H9 (cell line): ENCODE results near the gene IGSF11. TPM values are rescaled to one million over a fixed set of nuclear protein-coding genes. Genes with fewer than 3 reads are reported as not detected.
A peak's percentile ranks its signal among the peaks of the same experiment; 100 is the strongest.

Experiments
- DNase-seq: peaks from one replicate; pipeline ENCODE4 v3.0.0-alpha.2; 2017
- H2AFZ ChIP-seq: one replicate; pipeline ENCODE4 v1.6.1; 2013; ENCODE audit warnings: mild to moderate bottlenecking, low read length, control low read depth, moderate library complexity
- H2AK5ac ChIP-seq: 2 replicates; pipeline ENCODE4 v1.6.1; 2013; ENCODE audit warnings: low read length, control low read depth, mixed read lengths; ENCODE audit not compliant: insufficient read length
- H2BK120ac ChIP-seq: one replicate; pipeline ENCODE4 v1.6.1; 2013; ENCODE audit warnings: low read depth, mild to moderate bottlenecking, low read length, control low read depth, inconsistent platforms; ENCODE audit not compliant: poor library complexity, severe bottlenecking
- H2BK12ac ChIP-seq: 2 replicates; pipeline ENCODE4 v1.6.1; 2013; ENCODE audit warnings: low read length, control low read depth, mixed read lengths, low read depth; ENCODE audit not compliant: insufficient read length
- H2BK15ac ChIP-seq: 2 replicates; pipeline ENCODE4 v1.6.1; 2013; ENCODE audit warnings: low read depth, low read length, control low read depth
- H2BK20ac ChIP-seq: one replicate; pipeline ENCODE4 v1.6.1; 2013; ENCODE audit warnings: low read depth, mild to moderate bottlenecking, low read length, control low read depth, inconsistent platforms; ENCODE audit not compliant: poor library complexity, severe bottlenecking
- H2BK5ac ChIP-seq: 2 replicates; pipeline ENCODE4 v1.6.1; 2013; ENCODE audit warnings: low read length, control low read depth, mixed read lengths; ENCODE audit not compliant: insufficient read length
- H3K14ac ChIP-seq: 2 replicates; pipeline ENCODE4 v1.6.1; 2013; ENCODE audit warnings: low read length, control low read depth; ENCODE audit not compliant: insufficient read depth
- H3K18ac ChIP-seq: 2 replicates; pipeline ENCODE4 v1.6.1; 2013; ENCODE audit warnings: low read depth, mild to moderate bottlenecking, mixed read lengths, low read length, control low read depth; ENCODE audit not compliant: insufficient read length
- H3K23ac ChIP-seq: 2 replicates; pipeline ENCODE4 v1.6.1; 2013; ENCODE audit warnings: low read length, control low read depth, mixed read lengths, low read depth; ENCODE audit not compliant: insufficient read length
- H3K23me2 ChIP-seq: 2 replicates; pipeline ENCODE4 v1.6.1; 2013; ENCODE audit warnings: low read depth, mild to moderate bottlenecking, mixed read lengths, low read length, control low read depth; ENCODE audit not compliant: insufficient read length, poor library complexity, severe bottlenecking
- H3K27ac ChIP-seq: 2 replicates; pipeline ENCODE4 v1.5.1; 2013; ENCODE audit warnings: low read length, control low read depth, mixed read lengths, low read depth; ENCODE audit not compliant: insufficient read length
- H3K27me3 ChIP-seq: 2 replicates; pipeline ENCODE4 v1.6.1; 2013; ENCODE audit warnings: low read length, control low read depth, inconsistent platforms; ENCODE audit not compliant: insufficient read depth
- H3K4ac ChIP-seq: 2 replicates; pipeline ENCODE4 v1.6.1; 2013; ENCODE audit warnings: low read depth, mild to moderate bottlenecking, control low read depth, inconsistent platforms, low read length, moderate library complexity
- H3K4me1 ChIP-seq: 2 replicates; pipeline ENCODE4 v1.6.1; 2013; ENCODE audit warnings: low read length, control low read depth, inconsistent platforms; ENCODE audit not compliant: insufficient read depth
- H3K4me2 ChIP-seq: 2 replicates; pipeline ENCODE4 v1.6.1; 2013; ENCODE audit warnings: low read length, control low read depth, mixed read lengths; ENCODE audit not compliant: insufficient read length, insufficient read depth
- H3K56ac ChIP-seq: 2 replicates; pipeline ENCODE4 v1.6.1; 2013; ENCODE audit warnings: low read depth, mild to moderate bottlenecking, mixed read lengths, low read length, control low read depth; ENCODE audit not compliant: insufficient read length
- H3K79me1 ChIP-seq: 2 replicates; pipeline ENCODE4 v1.6.1; 2013; ENCODE audit warnings: low read depth, mild to moderate bottlenecking, moderate library complexity, low read length, control low read depth, inconsistent platforms; ENCODE audit not compliant: insufficient read depth, poor library complexity, severe bottlenecking
- H3K79me2 ChIP-seq: 2 replicates; pipeline ENCODE4 v1.6.1; 2013; ENCODE audit warnings: low read length, control low read depth, inconsistent platforms; ENCODE audit not compliant: insufficient read depth
- H3K9ac ChIP-seq: 2 replicates; pipeline ENCODE4 v1.6.1; 2013; ENCODE audit warnings: low read length, control low read depth, mixed read lengths; ENCODE audit not compliant: insufficient read length; ENCODE audit errors: extremely low read depth
- H3K9me3 ChIP-seq: one replicate; pipeline ENCODE4 v1.6.1; 2013; ENCODE audit warnings: low read depth, low read length, inconsistent platforms; ENCODE audit not compliant: control insufficient read depth
- H3T11ph ChIP-seq: one replicate; pipeline ENCODE4 v1.6.1; 2013; ENCODE audit warnings: mild to moderate bottlenecking, low read length, control low read depth, inconsistent platforms
- H4K20me1 ChIP-seq: one replicate; pipeline ENCODE4 v1.6.1; 2013; ENCODE audit not compliant: control insufficient read depth, insufficient read length, insufficient read depth
- H4K5ac ChIP-seq: 2 replicates; pipeline ENCODE4 v1.6.1; 2013; ENCODE audit warnings: low read depth, mild to moderate bottlenecking, mixed read lengths, low read length, control low read depth; ENCODE audit not compliant: insufficient read length
- H4K8ac ChIP-seq: replicated peaks from 2 replicates; pipeline ENCODE4 v1.6.1; 2013; ENCODE audit warnings: low read length, control low read depth, mixed read lengths, low read depth; ENCODE audit not compliant: insufficient read length
- H4K91ac ChIP-seq: 2 replicates; pipeline ENCODE4 v1.6.1; 2013; ENCODE audit warnings: low read depth, mild to moderate bottlenecking, moderate library complexity, mixed read lengths, low read length, control low read depth; ENCODE audit not compliant: insufficient read length
- H3K27ac Mint-ChIP-seq, 3 experiments: 2 replicates in 2 of 3; 3 replicates in 1 of 3; pipeline ENCODE4 v1.8.0; 2020 to 2021; ENCODE audit warnings: mixed read lengths in 3 of 3, mild to moderate bottlenecking in 1 of 3, moderate library complexity in 1 of 3
- H3K27me3 Mint-ChIP-seq: 2 replicates; pipeline ENCODE4 v1.8.0; 2021; ENCODE audit warnings: low read depth, mild to moderate bottlenecking, moderate library complexity, mixed read lengths
- H3K36me3 Mint-ChIP-seq, 3 experiments: 2 replicates in 2 of 3; 3 replicates in 1 of 3; pipeline ENCODE4 v1.8.0; 2020 to 2021; ENCODE audit warnings: low read depth in 3 of 3, mixed read lengths in 3 of 3; ENCODE audit not compliant: insufficient read depth in 1 of 3
- H3K4me1 Mint-ChIP-seq, 2 experiments: 2 replicates each; pipeline ENCODE4 v1.8.0; 2020; ENCODE audit warnings: mixed read lengths in 2 of 2
- H3K4me3 Mint-ChIP-seq, 2 experiments: 2 replicates in 1 of 2; 3 replicates in 1 of 2; pipeline ENCODE4 v1.8.0; 2020 to 2021; ENCODE audit warnings: mild to moderate bottlenecking in 2 of 2, mixed read lengths in 2 of 2, moderate library complexity in 1 of 2
- H3K9me3 Mint-ChIP-seq, 2 experiments: 2 replicates in 1 of 2; 3 replicates in 1 of 2; pipeline ENCODE4 v1.8.0; 2020; ENCODE audit warnings: mild to moderate bottlenecking in 2 of 2, mixed read lengths in 2 of 2, moderate library complexity in 1 of 2
- WGBS: extraction: QIAGEN DNeasy Blood & Tissue Kit; methylation state at CpG from one replicate; pipeline ENCODE4 v1.1.7; 2013; ENCODE audit warnings: missing lambda C conversion rate, low lambda C conversion rate, mixed read lengths; ENCODE audit not compliant: insufficient read length; ENCODE audit errors: extremely low coverage; 5-methylcytosine and 5-hydroxymethylcytosine counted together
- total RNA-seq: library from RNA; stranded (reverse); gene quantifications from 2 replicates; pipeline ENCODE4 v1.2.1, GENCODE V29; 2021
- TF ChIP-seq, protein P1 (sequence below): fragments of 200-600 bp; sonication (generic); conservative IDR thresholded peaks from 3 replicates; pipeline ENCODE4 v1.8.0; 2021; ENCODE audit warnings: antibody characterized with exemption, mild to moderate bottlenecking

Gene IGSF11
- total RNA-seq, 1 experiment from 2014 or later = 1.6 TPM

DNA sequence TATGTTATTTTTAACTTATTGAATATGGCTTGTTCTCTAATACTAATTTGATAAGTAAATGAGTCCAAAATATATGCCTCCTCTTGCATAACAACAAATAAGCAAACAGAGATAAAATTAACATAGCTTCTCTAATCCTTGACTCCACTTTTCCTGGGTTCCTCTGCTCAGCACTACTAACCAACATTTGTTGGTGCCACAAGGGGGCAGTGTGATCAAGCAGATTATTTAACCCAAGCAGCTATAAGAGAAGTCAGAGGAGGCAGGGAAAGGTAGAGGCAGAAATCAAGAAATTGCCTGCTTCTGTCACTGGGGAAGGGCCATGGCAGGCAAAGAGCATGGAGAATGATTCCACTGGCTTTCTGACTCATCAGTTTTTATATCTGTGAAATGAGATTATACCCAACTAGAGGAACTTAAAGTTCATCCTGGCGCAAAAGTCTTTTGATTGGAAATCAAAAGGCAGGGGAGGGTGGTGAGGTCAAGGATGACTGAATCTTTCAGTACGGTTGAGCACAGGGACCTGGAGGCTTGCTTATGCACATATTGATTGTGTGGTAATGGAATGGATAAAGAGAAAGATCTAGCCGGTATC is 152.2 kb downstream of the IGSF11 start:
- Histone ChIP-seq H3K9me3 (no peaks in the 10 kb centered on the region), H4K5ac (no peak overlapping the region), H4K20me1 (no peaks in the 10 kb centered on the region), H3K4me1 (no peaks in the 10 kb centered on the region), H3K18ac (no peak overlapping the region), H3K23ac (no peak overlapping the region), H4K91ac (no peak overlapping the region), H3K4ac (no peak overlapping the region), H4K8ac (no peak overlapping the region), H3K4me2 (no peak overlapping the region), H3K56ac (no peak overlapping the region), H2BK5ac (no peak overlapping the region), H3K9ac (no peak overlapping the region), H3K27me3 (no peaks in the 10 kb centered on the region), H3K79me2 (no peaks in the 10 kb centered on the region), H3K27ac (no peak overlapping the region), H2AFZ (peak overlapping the region; percentile 35), H3T11ph (no peak overlapping the region), H2BK15ac (no peak overlapping the region), H3K23me2 (no peaks in the 10 kb centered on the region), H2BK12ac (no peak overlapping the region), H2BK20ac (no peak overlapping the region), H3K79me1 (no peaks in the 10 kb centered on the region), H3K14ac (no peak overlapping the region), H2BK120ac (no peak overlapping the region), H2AK5ac (no peak overlapping the region)
- no peak overlapping the region for H3K4me3 Mint-ChIP-seq
- DNase-seq = peak; percentile 66
- no peaks in the 10 kb centered on the region for H3K27me3 Mint-ChIP-seq
- no CpG with 5 or more reads among the region's 3 CpGs for WGBS
- peaks cover 9 to 12% of the 10 kb centered on the region in 2 experiments; a peak in 3 of 4 replicates for H3K4me1 Mint-ChIP-seq
- TF ChIP-seq, protein P1, sequence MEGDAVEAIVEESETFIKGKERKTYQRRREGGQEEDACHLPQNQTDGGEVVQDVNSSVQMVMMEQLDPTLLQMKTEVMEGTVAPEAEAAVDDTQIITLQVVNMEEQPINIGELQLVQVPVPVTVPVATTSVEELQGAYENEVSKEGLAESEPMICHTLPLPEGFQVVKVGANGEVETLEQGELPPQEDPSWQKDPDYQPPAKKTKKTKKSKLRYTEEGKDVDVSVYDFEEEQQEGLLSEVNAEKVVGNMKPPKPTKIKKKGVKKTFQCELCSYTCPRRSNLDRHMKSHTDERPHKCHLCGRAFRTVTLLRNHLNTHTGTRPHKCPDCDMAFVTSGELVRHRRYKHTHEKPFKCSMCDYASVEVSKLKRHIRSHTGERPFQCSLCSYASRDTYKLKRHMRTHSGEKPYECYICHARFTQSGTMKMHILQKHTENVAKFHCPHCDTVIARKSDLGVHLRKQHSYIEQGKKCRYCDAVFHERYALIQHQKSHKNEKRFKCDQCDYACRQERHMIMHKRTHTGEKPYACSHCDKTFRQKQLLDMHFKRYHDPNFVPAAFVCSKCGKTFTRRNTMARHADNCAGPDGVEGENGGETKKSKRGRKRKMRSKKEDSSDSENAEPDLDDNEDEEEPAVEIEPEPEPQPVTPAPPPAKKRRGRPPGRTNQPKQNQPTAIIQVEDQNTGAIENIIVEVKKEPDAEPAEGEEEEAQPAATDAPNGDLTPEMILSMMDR = peak; percentile 89
- no peaks in the 10 kb centered on the region; a peak in 1 of 5 replicates for H3K9me3 Mint-ChIP-seq
- H3K27ac Mint-ChIP-seq = peak overlapping the region in 1 of 3 experiments; percentile 11; a peak in 1 of 7 replicates
- no peaks in the 10 kb centered on the region for H3K36me3 Mint-ChIP-seq
